IMR-90 (cell line): ENCODE data around the gene IGF2BP1.
A peak's percentile ranks its signal among the peaks of the same experiment; 100 is the strongest.

Experiments
- CTCF ChIP-seq: conservative IDR thresholded peaks from 2 replicates; pipeline ENCODE4 v1.5.1; 2012; ENCODE audit warnings: mild to moderate bottlenecking, low read depth, low read length, improper control_type of control experiment
- ELK1 ChIP-seq: fragments of 150-350 bp; IDR thresholded peaks from 2 replicates; pipeline ENCODE4 v1.6.1; 2016; ENCODE audit warnings: low read depth, mild to moderate bottlenecking, low read length, moderate library complexity, borderline replicate concordance
- MAFK ChIP-seq: IDR thresholded peaks from 2 replicates; pipeline ENCODE4 v1.6.1; 2012; ENCODE audit warnings: low read depth, low read length, improper control_type of control experiment
- MAZ ChIP-seq: IDR thresholded peaks from 2 replicates; pipeline ENCODE4 v1.6.1; 2012; ENCODE audit warnings: low read depth, mild to moderate bottlenecking, low read length, improper control_type of control experiment, moderate library complexity, borderline replicate concordance
- MXI1 ChIP-seq: IDR thresholded peaks from 2 replicates; pipeline ENCODE4 v1.6.1; 2012; ENCODE audit warnings: low read depth, mild to moderate bottlenecking, low read length, moderate library complexity, borderline replicate concordance
- NFE2L2 ChIP-seq: fragments of 150-350 bp; IDR thresholded peaks from 2 replicates; pipeline ENCODE4 v1.6.1; 2016; ENCODE audit warnings: low read depth, mild to moderate bottlenecking, low read length
- POLR2A ChIP-seq: IDR thresholded peaks from 2 replicates; pipeline ENCODE4 v1.6.1; 2012; ENCODE audit warnings: mild to moderate bottlenecking, low read depth, low read length
- RAD21 ChIP-seq: IDR thresholded peaks from 2 replicates; pipeline ENCODE4 v1.6.1; 2012; ENCODE audit warnings: low read length, improper control_type of control experiment
- RCOR1 ChIP-seq: IDR thresholded peaks from 2 replicates; pipeline ENCODE4 v1.6.1; 2012; ENCODE audit warnings: mild to moderate bottlenecking, low read length, improper control_type of control experiment; ENCODE audit not compliant: insufficient replicate concordance
- SMC3 ChIP-seq: fragments of 150-350 bp; IDR thresholded peaks from 2 replicates; pipeline ENCODE4 v1.6.1; 2016; ENCODE audit warnings: low read depth, mild to moderate bottlenecking, antibody characterized with exemption, low read length, moderate library complexity
- USF2 ChIP-seq: fragments of 150-350 bp; IDR thresholded peaks from 2 replicates; pipeline ENCODE4 v1.6.1; 2017; ENCODE audit warnings: mild to moderate bottlenecking, antibody characterized with exemption, low read length, low read depth

GRCh38 chr17:49035470-49036269 lies 38.5 kb downstream of the IGF2BP1 start:
- TF ChIP-seq CTCF (peak; percentile 56), USF2 (no peak), POLR2A (no peak), SMC3 (peak; percentile 55), MXI1 (no peak), RCOR1 (no peak), MAFK (no peak), NFE2L2 (no peak), RAD21 (peak; percentile 56), MAZ (no peak), ELK1 (no peak)
